ENCODE measurements around the gene FER1L5. TPM values are rescaled to one million over a fixed set of nuclear protein-coding genes. Genes with fewer than 3 reads are reported as not detected.

The FER1L5 gene
- total RNA-seq, 5 donors from 2014 or later (not counting 1 experiment from before 2014, with no cell fraction given) = not detected

- H3K4me1 Mint-ChIP-seq = no peaks in the 10 kb centered on the region
- CTCF ChIA-PET = no interaction called here
These were observed 49.8 kb downstream of the FER1L5 start for GRCh38 chr2:96692094-96692971.

GRCh38 chr2:96693286-96694200 lies 51.0 kb downstream of the FER1L5 start:
- no peak overlapping the region for H3K4me3 Mint-ChIP-seq
- no peaks in the 10 kb centered on the region for H3K4me1 ChIP-seq (ENCODE audit: control insufficient read depth in 1 of 2, extremely low read depth in 1 of 2, insufficient read depth in 2 of 2, low read length in 2 of 2)
- 53% methylated on average over 4 of the region's 14 CpGs for WGBS (ENCODE audit: insufficient coverage)
- H3K4me1 Mint-ChIP-seq = no peaks in the 10 kb centered on the region
- no peaks in the 10 kb centered on the region for H3K36me3 ChIP-seq (ENCODE audit: control insufficient read depth in 2 of 2, extremely low read depth in 1 of 2, insufficient read depth in 1 of 2, low read length in 1 of 2)
- ChIA-PET POLR2A (no interaction called here), CTCF (no interaction called here)
- no peaks in the 10 kb centered on the region for H3K9me3 ChIP-seq
- H3K27ac ChIP-seq (ENCODE audit: low read length) = no peak overlapping the region
- no peaks in the 10 kb centered on the region for H3K27me3 ChIP-seq (replicated peaks in 1 of 2; ENCODE audit: control insufficient read depth in 2 of 2, extremely low read depth in 1 of 2, insufficient read depth in 2 of 2, low read length in 1 of 2)
- no peak overlapping the region for H3K27ac Mint-ChIP-seq
- no peak overlapping the region for H3K4me3 ChIP-seq (ENCODE audit: control insufficient read depth in 1 of 2, extremely low read depth in 1 of 2, low read length in 1 of 2)
- no peak for DNase-seq
- no peaks in the 10 kb centered on the region for H3K9me3 Mint-ChIP-seq
- H3K27me3 Mint-ChIP-seq = no peaks in the 10 kb centered on the region
- no peak for ATAC-seq (replicated peaks in 1 of 4)
- H3K36me3 Mint-ChIP-seq = no peaks in the 10 kb centered on the region

More at GRCh38 chr2:96692094-96692971, 49.8 kb downstream of the FER1L5 start:
- WGBS (ENCODE audit: insufficient coverage) = 93% methylated on average over 10 of the region's 14 CpGs
- DNase-seq (no peak), ATAC-seq (replicated peaks in 1 of 4) (no peak)
- POLR2A ChIA-PET = no interaction called here
- Histone ChIP-seq H3K27ac (ENCODE audit: low read length) (no peak overlapping the region), H3K9me3 (no peaks in the 10 kb centered on the region), H3K4me3 (ENCODE audit: control insufficient read depth in 1 of 2, extremely low read depth in 1 of 2, low read length in 1 of 2) (no peak overlapping the region), H3K27me3 (replicated peaks in 1 of 2; ENCODE audit: control insufficient read depth in 2 of 2, extremely low read depth in 1 of 2, insufficient read depth in 2 of 2, low read length in 1 of 2) (peaks cover 0 to 3% of the 10 kb centered on the region in 2 experiments), H3K36me3 (ENCODE audit: control insufficient read depth in 2 of 2, extremely low read depth in 1 of 2, insufficient read depth in 1 of 2, low read length in 1 of 2) (no peaks in the 10 kb centered on the region), H3K4me1 (ENCODE audit: control insufficient read depth in 1 of 2, extremely low read depth in 1 of 2, insufficient read depth in 2 of 2, low read length in 2 of 2) (no peaks in the 10 kb centered on the region)
- Mint-ChIP-seq H3K4me3 (no peak overlapping the region), H3K36me3 (no peaks in the 10 kb centered on the region), H3K27me3 (no peaks in the 10 kb centered on the region), H3K9me3 (no peaks in the 10 kb centered on the region), H3K27ac (no peak overlapping the region)

GRCh38 chr2:96694279-96694678 lies 51.7 kb downstream of the FER1L5 start:
- WGBS (ENCODE audit: insufficient coverage) = 100% methylated on average over 2 of the region's 8 CpGs
- POLR2A ChIA-PET = no interaction called here
- DNase-seq = no peak

GRCh38 chr2:96694816-96695455 lies 52.4 kb downstream of the FER1L5 start:
- no peaks in the 10 kb centered on the region for H3K36me3 ChIP-seq (ENCODE audit: control insufficient read depth in 2 of 2, extremely low read depth in 1 of 2, insufficient read depth in 1 of 2, low read length in 1 of 2)
- DNase-seq = no peak
- no peak overlapping the region for H3K4me3 ChIP-seq (ENCODE audit: control insufficient read depth in 1 of 2, extremely low read depth in 1 of 2, low read length in 1 of 2)
- WGBS (ENCODE audit: insufficient coverage) = 85% methylated on average over 12 of the region's 13 CpGs
- Mint-ChIP-seq H3K27me3 (no peaks in the 10 kb centered on the region), H3K4me3 (no peak overlapping the region), H3K27ac (no peak overlapping the region), H3K4me1 (no peaks in the 10 kb centered on the region), H3K9me3 (no peaks in the 10 kb centered on the region), H3K36me3 (no peaks in the 10 kb centered on the region)
- no peaks in the 10 kb centered on the region for H3K4me1 ChIP-seq (ENCODE audit: control insufficient read depth in 1 of 2, extremely low read depth in 1 of 2, insufficient read depth in 2 of 2, low read length in 2 of 2)
- no peaks in the 10 kb centered on the region for H3K27me3 ChIP-seq (replicated peaks in 1 of 2; ENCODE audit: control insufficient read depth in 2 of 2, extremely low read depth in 1 of 2, insufficient read depth in 2 of 2, low read length in 1 of 2)
- H3K27ac ChIP-seq (ENCODE audit: low read length) = no peak overlapping the region
- CTCF ChIA-PET = interaction anchor here in 1 of 2 donors (0.6 kb wide), 1 partner anchor 340 kb away, joined by 4 read pairs; no protein-coding TSS in a partner anchor
- no peaks in the 10 kb centered on the region for H3K9me3 ChIP-seq
- no peak for ATAC-seq (replicated peaks in 1 of 4)
- POLR2A ChIA-PET = no interaction called here

More at GRCh38 chr2:96694279-96694678, 51.7 kb downstream of the FER1L5 start:
- Histone ChIP-seq H3K4me1 (ENCODE audit: control insufficient read depth in 1 of 2, extremely low read depth in 1 of 2, insufficient read depth in 2 of 2, low read length in 2 of 2) (no peaks in the 10 kb centered on the region), H3K36me3 (ENCODE audit: control insufficient read depth in 2 of 2, extremely low read depth in 1 of 2, insufficient read depth in 1 of 2, low read length in 1 of 2) (no peaks in the 10 kb centered on the region), H3K9me3 (no peaks in the 10 kb centered on the region), H3K27ac (ENCODE audit: low read length) (no peak overlapping the region), H3K27me3 (replicated peaks in 1 of 2; ENCODE audit: control insufficient read depth in 2 of 2, extremely low read depth in 1 of 2, insufficient read depth in 2 of 2, low read length in 1 of 2) (no peaks in the 10 kb centered on the region), H3K4me3 (ENCODE audit: control insufficient read depth in 1 of 2, extremely low read depth in 1 of 2, low read length in 1 of 2) (no peak overlapping the region)
- H3K4me1 Mint-ChIP-seq = no peaks in the 10 kb centered on the region
- no peak overlapping the region for H3K27ac Mint-ChIP-seq
- H3K4me3 Mint-ChIP-seq = no peak overlapping the region
- H3K36me3 Mint-ChIP-seq = no peaks in the 10 kb centered on the region
- CTCF ChIA-PET = interaction anchor here in 1 of 2 donors (0.6 kb wide), 1 partner anchor 340 kb away, joined by 4 read pairs; no protein-coding TSS in a partner anchor
- H3K27me3 Mint-ChIP-seq = no peaks in the 10 kb centered on the region
- H3K9me3 Mint-ChIP-seq = no peaks in the 10 kb centered on the region
- ATAC-seq (replicated peaks in 1 of 4) = no peak

- Histone ChIP-seq H3K27ac (ENCODE audit: low read length) (no peak overlapping the region), H3K4me3 (ENCODE audit: control insufficient read depth in 1 of 2, extremely low read depth in 1 of 2, low read length in 1 of 2) (no peak overlapping the region), H3K27me3 (replicated peaks in 1 of 2; ENCODE audit: control insufficient read depth in 2 of 2, extremely low read depth in 1 of 2, insufficient read depth in 2 of 2, low read length in 1 of 2) (no peaks in the 10 kb centered on the region), H3K4me1 (ENCODE audit: control insufficient read depth in 1 of 2, extremely low read depth in 1 of 2, insufficient read depth in 2 of 2, low read length in 2 of 2) (no peaks in the 10 kb centered on the region), H3K9me3 (no peaks in the 10 kb centered on the region), H3K36me3 (ENCODE audit: control insufficient read depth in 2 of 2, extremely low read depth in 1 of 2, insufficient read depth in 1 of 2, low read length in 1 of 2) (no peaks in the 10 kb centered on the region)
- CTCF ChIA-PET = no interaction called here
- ATAC-seq (replicated peaks in 1 of 4) (no peak), DNase-seq (no peak)
- Mint-ChIP-seq H3K27me3 (no peaks in the 10 kb centered on the region), H3K9me3 (no peaks in the 10 kb centered on the region), H3K36me3 (no peaks in the 10 kb centered on the region), H3K4me1 (no peaks in the 10 kb centered on the region), H3K27ac (no peak overlapping the region), H3K4me3 (no peak overlapping the region)
- WGBS (ENCODE audit: insufficient coverage) = 86% methylated on average over 10 of the region's 15 CpGs
- POLR2A ChIA-PET = no interaction called here
These were observed 53.0 kb downstream of the FER1L5 start for GRCh38 chr2:96695602-96696001.

- Mint-ChIP-seq H3K4me1 (no peaks in the 10 kb centered on the region), H3K27me3 (no peaks in the 10 kb centered on the region)
- POLR2A ChIA-PET = no interaction called here
These were observed 54.9 kb downstream of the FER1L5 start for GRCh38 chr2:96697476-96697875.

More at GRCh38 chr2:96697476-96697875, 54.9 kb downstream of the FER1L5 start:
- H3K4me1 ChIP-seq (ENCODE audit: control insufficient read depth in 1 of 2, extremely low read depth in 1 of 2, insufficient read depth in 2 of 2, low read length in 2 of 2) = no peaks in the 10 kb centered on the region
- Mint-ChIP-seq H3K27ac (no peak overlapping the region), H3K4me3 (no peak overlapping the region), H3K9me3 (no peaks in the 10 kb centered on the region), H3K36me3 (peaks cover 9% of the 10 kb centered on the region)
- no peak overlapping the region for H3K27ac ChIP-seq (ENCODE audit: low read length)
- ATAC-seq (replicated peaks in 1 of 4) (no peak), DNase-seq (no peak)
- WGBS (ENCODE audit: insufficient coverage) = 100% methylated on average over 1 of the region's 2 CpGs
- H3K4me3 ChIP-seq (ENCODE audit: control insufficient read depth in 1 of 2, extremely low read depth in 1 of 2, low read length in 1 of 2) = no peak overlapping the region
- H3K9me3 ChIP-seq = no peaks in the 10 kb centered on the region
- H3K27me3 ChIP-seq (replicated peaks in 1 of 2; ENCODE audit: control insufficient read depth in 2 of 2, extremely low read depth in 1 of 2, insufficient read depth in 2 of 2, low read length in 1 of 2) = no peaks in the 10 kb centered on the region
- H3K36me3 ChIP-seq (ENCODE audit: control insufficient read depth in 2 of 2, extremely low read depth in 1 of 2, insufficient read depth in 1 of 2, low read length in 1 of 2) = no peaks in the 10 kb centered on the region
- CTCF ChIA-PET = no interaction called here
